Suprapubic skin (tissue), 4 donors: ENCODE measurements around the gene CTNNA3. TPM values are rescaled to one million over a fixed set of nuclear protein-coding genes. Genes with fewer than 3 reads are reported as not detected.

Experiments
- DNase-seq, 2 donors: peaks; one replicate each; pipeline ENCODE4 v3.0.0-alpha.2; 2019; ENCODE audit warnings: low spot score in 2 of 2
- H3K27ac ChIP-seq: fragments of 200-600 bp; sonication (generic); one replicate; pipeline ENCODE4 v1.5.1; 2019
- H3K27me3 ChIP-seq: fragments of 200-600 bp; sonication (generic); one replicate; pipeline ENCODE4 v1.5.1; 2019
- H3K36me3 ChIP-seq: fragments of 200-600 bp; sonication (generic); one replicate; pipeline ENCODE4 v1.5.1; 2019
- H3K4me1 ChIP-seq: fragments of 200-600 bp; sonication (generic); one replicate; pipeline ENCODE4 v1.5.1; 2019
- H3K4me3 ChIP-seq: fragments of 200-600 bp; sonication (generic); one replicate; pipeline ENCODE4 v1.5.1; 2019; ENCODE audit warnings: mild to moderate bottlenecking
- H3K9me3 ChIP-seq: fragments of 200-600 bp; sonication (generic); one replicate; pipeline ENCODE4 v1.5.1; 2019
- CTCF ChIP-seq, 2 donors: fragments of 200-600 bp in 1 of 2; fragments of 450-650 bp in 1 of 2; sonication (generic) in 1 of 2; IDR thresholded peaks; one replicate each; pipeline ENCODE4 v1.5.1; 2016 to 2019; ENCODE audit warnings: antibody characterized with exemption in 2 of 2, mild to moderate bottlenecking in 1 of 2, moderate library complexity in 1 of 2
- EP300 ChIP-seq: sonication (generic); formaldehyde crosslinking; IDR thresholded peaks from one replicate; pipeline ENCODE4 v1.6.1; 2017; ENCODE audit warnings: antibody characterized with exemption
- POLR2A ChIP-seq, 2 donors: fragments of 450-650 bp; IDR thresholded peaks; one replicate each; pipeline ENCODE4 v1.6.1; 2017; ENCODE audit warnings: antibody characterized with exemption in 2 of 2, mild to moderate bottlenecking in 2 of 2, moderate library complexity in 2 of 2
- POLR2AphosphoS5 ChIP-seq, 3 donors: sonication (generic); formaldehyde crosslinking; IDR thresholded peaks; one replicate each; pipeline ENCODE4 v1.6.1; 2017; ENCODE audit warnings: antibody characterized with exemption in 3 of 3
- WGBS: methylation state at CpG from one replicate; pipeline ENCODE4 v1.1.5; 2018; 5-methylcytosine and 5-hydroxymethylcytosine counted together
- total RNA-seq, 4 donors: library from RNA; depleted of rRNA; stranded (reverse); fragments of >200 nt; gene quantifications; one replicate each; pipeline ENCODE4 v1.1.0, GENCODE V29; 2016

Gene CTNNA3
- total RNA-seq, 4 donors from 2014 or later, result 0.08 to 0.29 (median 0.21) TPM

GRCh38 chr10:67115972-67116371 is 580.0 kb downstream of the CTNNA3 start:
- Histone ChIP-seq H3K9me3 (no peaks in the 10 kb centered on the region), H3K27ac (no peak overlapping the region), H3K4me3 (no peak overlapping the region), H3K4me1 (no peaks in the 10 kb centered on the region), H3K36me3 (no peaks in the 10 kb centered on the region), H3K27me3 (no peaks in the 10 kb centered on the region)
- 26% methylated on average over 1 of the region's 1 CpG for WGBS
- DNase-seq, result no peak
- TF ChIP-seq POLR2A (IDR thresholded peaks at IDR 0.05) (no peak), CTCF (IDR thresholded peaks at IDR 0.05) (no peak), POLR2AphosphoS5 (IDR thresholded peaks at IDR 0.05) (no peak), EP300 (no peak)

- no peaks in the 10 kb centered on the region for H3K4me1 ChIP-seq
- no peaks in the 10 kb centered on the region for H3K9me3 ChIP-seq
- WGBS, result 80% methylated on average over 2 of the region's 2 CpGs
- H3K4me3 ChIP-seq, result no peak overlapping the region
- no peaks in the 10 kb centered on the region for H3K27me3 ChIP-seq
- H3K27ac ChIP-seq, result no peak overlapping the region
- no peaks in the 10 kb centered on the region for H3K36me3 ChIP-seq
- TF ChIP-seq POLR2AphosphoS5 (IDR thresholded peaks at IDR 0.05) (no peak), CTCF (IDR thresholded peaks at IDR 0.05) (no peak), EP300 (no peak), POLR2A (IDR thresholded peaks at IDR 0.05) (no peak)
- DNase-seq, result no peak
These were observed 581.0 kb downstream of the CTNNA3 start for GRCh38 chr10:67114945-67115344.

GRCh38 chr10:67112765-67113164 is 583.2 kb downstream of the CTNNA3 start:
- Histone ChIP-seq H3K4me1 (no peaks in the 10 kb centered on the region), H3K27ac (no peak overlapping the region), H3K36me3 (no peaks in the 10 kb centered on the region), H3K27me3 (no peaks in the 10 kb centered on the region), H3K9me3 (no peaks in the 10 kb centered on the region), H3K4me3 (no peak overlapping the region)
- TF ChIP-seq POLR2AphosphoS5 (IDR thresholded peaks at IDR 0.05), result no peak
- no peak for TF ChIP-seq POLR2A (IDR thresholded peaks at IDR 0.05)
- no peak for TF ChIP-seq EP300
- no peak for TF ChIP-seq CTCF (IDR thresholded peaks at IDR 0.05)
- 89% methylated on average over 1 of the region's 1 CpG for WGBS
- no peak for DNase-seq

- no peaks in the 10 kb centered on the region for H3K27me3 ChIP-seq
- H3K27ac ChIP-seq, result no peak overlapping the region
- H3K4me1 ChIP-seq, result no peaks in the 10 kb centered on the region
- DNase-seq, result no peak
- TF ChIP-seq POLR2AphosphoS5 (IDR thresholded peaks at IDR 0.05), result no peak
- TF ChIP-seq CTCF (IDR thresholded peaks at IDR 0.05), result no peak
- no peak for TF ChIP-seq EP300
- no peak for TF ChIP-seq POLR2A (IDR thresholded peaks at IDR 0.05)
- H3K36me3 ChIP-seq, result no peaks in the 10 kb centered on the region
- no peaks in the 10 kb centered on the region for H3K9me3 ChIP-seq
- H3K4me3 ChIP-seq, result no peak overlapping the region
These were observed 585.7 kb downstream of the CTNNA3 start for GRCh38 chr10:67110286-67110685.

- TF ChIP-seq POLR2A (IDR thresholded peaks at IDR 0.05) (no peak), POLR2AphosphoS5 (IDR thresholded peaks at IDR 0.05) (no peak), CTCF (IDR thresholded peaks at IDR 0.05) (no peak), EP300 (no peak)
- H3K36me3 ChIP-seq, result no peaks in the 10 kb centered on the region
These were observed 588.3 kb downstream of the CTNNA3 start for GRCh38 chr10:67107670-67108069.

More at GRCh38 chr10:67107670-67108069, 588.3 kb downstream of the CTNNA3 start:
- H3K4me3 ChIP-seq, result no peak overlapping the region
- WGBS, result 81% methylated on average over 3 of the region's 3 CpGs
- H3K27me3 ChIP-seq, result no peaks in the 10 kb centered on the region
- no peaks in the 10 kb centered on the region for H3K9me3 ChIP-seq
- no peak overlapping the region for H3K27ac ChIP-seq
- H3K4me1 ChIP-seq, result no peaks in the 10 kb centered on the region
- DNase-seq, result no peak
